ENCODE measurements around the gene TMEM125.
A peak's percentile ranks its signal among the peaks of the same experiment; 100 is the strongest.

TMEM125 gene

GRCh38 chr1:43235451-43236121 lies 34.2 kb upstream of the TMEM125 start:
- Mint-ChIP-seq H3K36me3 (ENCODE audit: insufficient read depth) (peaks cover 2% of the 10 kb centered on the region), H3K27ac (no peak overlapping the region), H3K27me3 (peaks cover 18 to 21% of the 10 kb centered on the region in 2 donors), H3K4me3 (no peak overlapping the region), H3K9me3 (no peaks in the 10 kb centered on the region), H3K4me1 (ENCODE audit: low read depth in 2 of 2) (no peaks in the 10 kb centered on the region)
- DNase-seq (no peak), ATAC-seq (replicated peaks) (no peak)

DNA sequence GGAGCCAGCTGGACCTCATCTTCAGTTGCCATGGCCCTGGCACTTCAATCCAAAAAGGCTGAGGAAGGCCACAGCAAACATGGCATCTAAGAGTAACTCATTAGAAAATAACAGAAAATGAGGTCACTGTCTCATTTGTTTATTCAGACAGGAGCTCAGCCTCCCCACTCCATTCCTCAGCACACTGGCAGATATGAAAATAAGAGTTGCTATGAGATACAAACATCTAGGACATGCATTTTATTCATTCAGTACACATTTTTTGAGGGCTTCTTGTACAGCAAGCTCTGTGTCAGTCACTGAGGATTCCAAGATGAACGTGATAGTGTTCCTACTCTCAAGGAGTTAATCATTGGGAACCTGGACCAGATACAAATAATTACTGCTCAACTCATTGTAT lies 32.7 kb upstream of the TMEM125 start:
- DNase-seq (no peak), ATAC-seq (replicated peaks) (no peak)
- H3K4me1 Mint-ChIP-seq (ENCODE audit: low read depth in 2 of 2): no peaks in the 10 kb centered on the region
- H3K27ac Mint-ChIP-seq: peak overlapping the region in 1 of 2 donors; percentile 33
- no peak overlapping the region for H3K4me3 Mint-ChIP-seq
- H3K36me3 Mint-ChIP-seq (ENCODE audit: insufficient read depth): peaks cover 3% of the 10 kb centered on the region
- H3K27me3 Mint-ChIP-seq: peaks cover 30 to 36% of the 10 kb centered on the region in 2 donors
- H3K9me3 Mint-ChIP-seq: no peaks in the 10 kb centered on the region

GRCh38 chr1:43238085-43238484 lies 31.7 kb upstream of the TMEM125 start:
- no peak for ATAC-seq (replicated peaks)

DNA sequence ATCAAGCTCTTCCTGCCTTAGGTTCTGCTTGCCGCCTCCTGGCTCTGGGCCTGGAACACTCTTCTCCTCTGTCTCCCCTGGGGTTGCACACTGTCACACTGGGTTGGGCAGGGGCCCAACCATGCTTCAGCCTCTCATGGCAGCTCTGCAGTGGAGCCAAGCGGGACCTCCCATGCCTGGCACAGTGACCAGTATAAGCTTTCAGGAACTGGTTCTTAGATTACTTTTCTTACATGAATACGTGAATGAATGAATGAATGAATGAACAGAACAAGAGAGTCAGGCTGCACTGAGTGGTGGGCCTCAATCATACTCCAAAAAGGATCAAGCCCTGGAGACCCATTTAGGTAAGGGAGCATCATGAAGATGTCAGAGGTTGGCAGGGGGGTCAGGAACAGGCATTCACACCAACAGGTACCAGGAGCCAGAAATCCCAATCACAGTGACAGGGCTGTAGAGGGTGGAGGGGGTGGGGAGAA lies 30.8 kb upstream of the TMEM125 start:
- DNase-seq (no peak), ATAC-seq (replicated peaks) (no peak)
- Mint-ChIP-seq H3K4me1 (ENCODE audit: low read depth in 2 of 2) (no peaks in the 10 kb centered on the region), H3K27me3 (peaks cover 40 to 45% of the 10 kb centered on the region in 2 donors), H3K27ac (no peak overlapping the region), H3K36me3 (ENCODE audit: insufficient read depth) (peaks cover 3% of the 10 kb centered on the region), H3K4me3 (no peak overlapping the region), H3K9me3 (no peaks in the 10 kb centered on the region)

More at GRCh38 chr1:43238085-43238484, 31.7 kb upstream of the TMEM125 start:
- Mint-ChIP-seq H3K27ac (no peak overlapping the region), H3K27me3 (peaks cover 33 to 40% of the 10 kb centered on the region in 2 donors), H3K4me3 (no peak overlapping the region), H3K36me3 (ENCODE audit: insufficient read depth) (peaks cover 3% of the 10 kb centered on the region), H3K9me3 (no peaks in the 10 kb centered on the region), H3K4me1 (ENCODE audit: low read depth in 2 of 2) (no peaks in the 10 kb centered on the region)
- no peak for DNase-seq

- Mint-ChIP-seq H3K36me3 (ENCODE audit: insufficient read depth) (peaks cover 6% of the 10 kb centered on the region), H3K4me1 (ENCODE audit: low read depth in 2 of 2) (no peaks in the 10 kb centered on the region), H3K27me3 (peaks cover 40 to 43% of the 10 kb centered on the region in 2 donors), H3K27ac (no peak overlapping the region), H3K4me3 (no peak overlapping the region), H3K9me3 (no peaks in the 10 kb centered on the region)
- ATAC-seq (replicated peaks): no peak
- DNase-seq: no peak
Observed at GRCh38 chr1:43239484-43239883, 30.3 kb upstream of the TMEM125 start.

DNA sequence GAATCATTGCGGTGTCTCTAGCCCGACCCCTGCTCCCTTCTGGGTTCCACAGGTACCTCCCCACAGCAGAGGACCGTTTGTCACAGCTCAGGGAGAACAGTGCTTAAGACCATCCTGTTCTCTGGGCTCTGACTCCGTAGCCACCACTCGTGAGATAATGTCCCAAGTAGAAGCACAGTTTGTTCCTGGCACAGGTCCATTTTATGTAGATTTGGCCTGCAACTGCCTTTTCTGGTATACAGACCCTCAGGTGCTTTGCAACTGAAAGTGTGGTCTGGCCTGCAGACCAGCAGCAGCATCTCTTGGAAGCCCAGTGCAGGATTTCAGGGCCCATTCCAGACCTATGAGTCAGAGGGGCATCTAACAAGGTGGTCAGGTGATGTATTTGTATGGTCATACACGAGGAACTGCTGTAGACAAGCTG lies 28.4 kb upstream of the TMEM125 start:
- H3K27ac Mint-ChIP-seq: no peak overlapping the region
- peaks cover 6% of the 10 kb centered on the region for H3K36me3 Mint-ChIP-seq (ENCODE audit: insufficient read depth)
- DNase-seq (no peak), ATAC-seq (replicated peaks) (no peak)
- H3K4me1 Mint-ChIP-seq (ENCODE audit: low read depth in 2 of 2): no peaks in the 10 kb centered on the region
- peaks cover 28 to 36% of the 10 kb centered on the region in 2 donors for H3K27me3 Mint-ChIP-seq
- H3K9me3 Mint-ChIP-seq: no peaks in the 10 kb centered on the region
- no peak overlapping the region for H3K4me3 Mint-ChIP-seq

GRCh38 chr1:43243299-43243698 lies 26.5 kb upstream of the TMEM125 start:
- Mint-ChIP-seq H3K36me3 (ENCODE audit: insufficient read depth) (peaks cover 6% of the 10 kb centered on the region), H3K9me3 (no peaks in the 10 kb centered on the region), H3K27ac (peak overlapping the region in 1 of 2 donors; percentile 55), H3K27me3 (peaks cover 30 to 37% of the 10 kb centered on the region in 2 donors), H3K4me3 (no peak overlapping the region), H3K4me1 (ENCODE audit: low read depth in 2 of 2) (no peaks in the 10 kb centered on the region)
- ATAC-seq (replicated peaks): no peak
- no peak for DNase-seq

- H3K4me1 Mint-ChIP-seq (ENCODE audit: low read depth in 2 of 2): no peaks in the 10 kb centered on the region
- H3K9me3 Mint-ChIP-seq: no peaks in the 10 kb centered on the region
- H3K4me3 Mint-ChIP-seq: no peak overlapping the region
- H3K27ac Mint-ChIP-seq: no peak overlapping the region
- peaks cover 3% of the 10 kb centered on the region for H3K36me3 Mint-ChIP-seq (ENCODE audit: insufficient read depth)
- ATAC-seq (replicated peaks) (no peak), DNase-seq (no peak)
- H3K27me3 Mint-ChIP-seq: peaks cover 35 to 37% of the 10 kb centered on the region in 2 donors
Observed at GRCh38 chr1:43246466-43247213, 23.1 kb upstream of the TMEM125 start.

DNA sequence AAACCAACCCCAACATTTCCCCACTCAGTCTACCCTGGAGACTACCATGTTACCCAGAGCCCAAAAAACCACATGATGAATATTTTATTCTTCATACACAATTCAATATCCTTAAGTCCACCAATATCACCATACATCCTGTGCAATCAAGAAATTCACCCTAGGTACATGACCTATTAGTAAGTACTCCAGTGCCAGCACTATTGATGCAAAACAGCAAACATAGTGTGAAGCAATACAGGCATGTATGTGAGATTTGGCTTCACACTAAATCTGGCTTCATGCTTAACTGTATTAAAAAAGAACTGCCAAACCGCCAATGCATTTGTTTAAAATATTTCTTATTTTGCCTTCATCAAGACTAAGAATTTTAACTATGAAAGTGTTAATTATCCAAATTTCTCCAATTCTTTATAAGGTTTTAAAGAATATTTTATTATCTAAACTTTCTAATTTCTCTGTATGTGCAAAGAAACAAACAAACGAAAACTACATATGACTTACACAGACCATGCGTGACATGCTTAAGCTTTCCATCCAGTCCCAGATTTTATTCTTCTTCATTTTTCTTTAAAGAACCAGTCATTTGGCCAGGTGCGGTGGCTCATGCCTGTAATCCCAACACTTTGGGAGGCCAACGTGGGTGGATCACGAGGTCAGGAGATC lies 22.4 kb upstream of the TMEM125 start:
- Mint-ChIP-seq H3K36me3 (ENCODE audit: insufficient read depth) (peaks cover 3% of the 10 kb centered on the region), H3K27me3 (peaks cover 29 to 30% of the 10 kb centered on the region in 2 donors), H3K4me3 (no peak overlapping the region), H3K9me3 (no peaks in the 10 kb centered on the region), H3K4me1 (ENCODE audit: low read depth in 2 of 2) (no peaks in the 10 kb centered on the region), H3K27ac (no peak overlapping the region)
- no peak for DNase-seq
- no peak for ATAC-seq (replicated peaks)

DNA sequence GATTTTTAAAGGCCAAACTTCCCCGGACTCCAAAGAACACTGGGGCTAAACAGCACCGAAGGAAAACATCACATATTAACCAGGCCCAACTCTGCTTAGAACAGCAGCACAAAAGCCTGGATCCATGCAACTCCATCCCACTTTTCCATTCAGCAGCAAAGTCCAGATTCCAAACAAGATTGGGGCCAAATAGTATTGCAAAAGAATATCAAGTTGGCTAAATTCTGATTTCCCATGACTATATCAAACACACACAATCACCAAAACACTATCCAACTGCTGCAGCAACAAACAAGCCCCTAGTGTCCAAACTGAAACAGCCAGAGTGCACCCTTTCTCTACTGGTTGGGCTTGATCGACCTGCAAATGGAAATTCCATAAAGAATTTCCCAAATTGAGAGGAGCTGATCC lies 19.4 kb upstream of the TMEM125 start:
- no peak for DNase-seq
- no peak overlapping the region for H3K4me3 Mint-ChIP-seq
- H3K4me1 Mint-ChIP-seq (ENCODE audit: low read depth in 2 of 2): no peaks in the 10 kb centered on the region
- no peaks in the 10 kb centered on the region for H3K9me3 Mint-ChIP-seq
- H3K36me3 Mint-ChIP-seq (ENCODE audit: insufficient read depth): no peaks in the 10 kb centered on the region
- no peak for ATAC-seq (replicated peaks)
- H3K27me3 Mint-ChIP-seq: peaks cover 33 to 47% of the 10 kb centered on the region in 2 donors
- H3K27ac Mint-ChIP-seq: no peak overlapping the region

- Mint-ChIP-seq H3K4me3 (no peak overlapping the region), H3K27me3 (peaks cover 28 to 54% of the 10 kb centered on the region in 2 donors), H3K9me3 (no peaks in the 10 kb centered on the region), H3K27ac (no peak overlapping the region), H3K4me1 (ENCODE audit: low read depth in 2 of 2) (no peaks in the 10 kb centered on the region), H3K36me3 (ENCODE audit: insufficient read depth) (no peaks in the 10 kb centered on the region)
- no peak for DNase-seq
- ATAC-seq (replicated peaks): no peak
Observed at GRCh38 chr1:43251024-43251423, 18.8 kb upstream of the TMEM125 start.

- Mint-ChIP-seq H3K9me3 (no peaks in the 10 kb centered on the region), H3K27me3 (peaks cover 26 to 55% of the 10 kb centered on the region in 2 donors), H3K4me3 (no peak overlapping the region), H3K27ac (no peak overlapping the region), H3K36me3 (ENCODE audit: insufficient read depth) (peaks cover 3% of the 10 kb centered on the region), H3K4me1 (ENCODE audit: low read depth in 2 of 2) (no peaks in the 10 kb centered on the region)
- no peak for DNase-seq
- no peak for ATAC-seq (replicated peaks)
Observed at GRCh38 chr1:43252225-43252624, 17.6 kb upstream of the TMEM125 start.

GRCh38 chr1:43253173-43253572 lies 16.6 kb upstream of the TMEM125 start:
- ATAC-seq (replicated peaks) (no peak), DNase-seq (no peak)
- Mint-ChIP-seq H3K9me3 (no peaks in the 10 kb centered on the region), H3K4me3 (no peak overlapping the region), H3K4me1 (ENCODE audit: low read depth in 2 of 2) (no peaks in the 10 kb centered on the region), H3K36me3 (ENCODE audit: insufficient read depth) (peaks cover 3% of the 10 kb centered on the region), H3K27me3 (peaks cover 30 to 59% of the 10 kb centered on the region in 2 donors), H3K27ac (no peak overlapping the region)

All from effector memory CD8-positive, alpha-beta T cell (primary cell).